Adrenal gland (tissue), 12 donors: ENCODE data around the gene NOP58. TPM values are rescaled to one million over a fixed set of nuclear protein-coding genes. Genes with fewer than 3 reads are reported as not detected.
"Not testable (repeated sequence)": the region's sequence is repeated elsewhere in the genome, so short reads cannot be mapped to it uniquely, and the experiment has no call there.

ENCODE experiments used
- DNase-seq, 7 donors: peaks; one replicate each; pipeline ENCODE4 v3.0.0-alpha.2; 2019 to 2020
- H3K27ac ChIP-seq, 5 donors: fragments of 200-600 bp; sonication (generic) in 4 of 5; 1 replicate in 3 of 5; 2 replicates in 2 of 5; pipeline versions ENCODE4 v1.5.1 to v1.8.0; 2016 to 2020; ENCODE audit warnings: mild to moderate bottlenecking in 1 of 5
- H3K27me3 ChIP-seq: fragments of 200-600 bp; 2 replicates; pipeline ENCODE4 v1.8.0; 2021
- H3K36me3 ChIP-seq, 2 donors: fragments of 200-600 bp; replicated peaks in 1 of 2; 1 replicate in 1 of 2; 2 replicates in 1 of 2; pipeline versions ENCODE4 v1.5.1 to v1.8.0; 2018 to 2022
- H3K4me1 ChIP-seq, 2 donors: fragments of 200-600 bp; replicated peaks in 1 of 2; 1 replicate in 1 of 2; 2 replicates in 1 of 2; pipeline versions ENCODE4 v1.5.1 to v1.8.0; 2018 to 2021
- H3K4me3 ChIP-seq, 4 donors: fragments of 200-600 bp; sonication (generic) in 3 of 4; one replicate each; pipeline ENCODE4 v1.5.1; 2016 to 2018
- H3K9me3 ChIP-seq, 3 donors: fragments of 200-600 bp; sonication (generic) in 1 of 3; replicated peaks in 1 of 3; 1 replicate in 2 of 3; 2 replicates in 1 of 3; pipeline versions ENCODE4 v1.5.1 to v1.8.0; 2016 to 2021
- CTCF ChIP-seq, 6 experiments: fragments of 450-650 bp in 4 of 6; fragments of 200-600 bp in 2 of 6; sonication (generic) in 1 of 6; IDR thresholded peaks; 1 replicate in 5 of 6; 2 replicates in 1 of 6; pipeline versions ENCODE4 v1.5.1 to v1.8.0; 2016 to 2021; ENCODE audit warnings: antibody characterized with exemption in 6 of 6, mild to moderate bottlenecking in 2 of 6, moderate library complexity in 1 of 6
- POLR2A ChIP-seq, 2 donors: fragments of 450-650 bp; IDR thresholded peaks; one replicate each; pipeline ENCODE4 v1.6.1; 2017; ENCODE audit warnings: antibody characterized with exemption in 2 of 2, mild to moderate bottlenecking in 2 of 2, moderate library complexity in 1 of 2
- WGBS, 4 donors: extraction: QIAGEN DNeasy Blood & Tissue Kit in 2 of 4; methylation state at CpG; one replicate each; pipeline versions ENCODE4 v1.1.5 to v1.1.7; 2013 to 2017; 5-methylcytosine and 5-hydroxymethylcytosine counted together
- intact Hi-C, 2 donors: fragments of 100-400 bp; cut with DNase I; formaldehyde crosslinking; loops; one replicate each; pipeline versions ENCODE4 v1.14.1 to v1.15.0; 2022 to 2023
- polyA plus RNA-seq, 3 donors: library from polyadenylated mRNA; stranded (reverse); fragments of 200-250 nt in 2 of 3; fragments of 350-450 nt in 1 of 3; fragmentation: Illumina TruSeq in 1 of 3; extraction: RNeasy Lipid Tissue Mini Kit (QIAGEN cat#74804) in 1 of 3; gene quantifications; one replicate each; pipeline ENCODE4 v1.2.3, GENCODE V29; 2013 to 2014
- total RNA-seq, 9 donors: library from RNA; depleted of rRNA in 4 of 9; stranded (reverse); fragments of >200 nt in 4 of 9; fragments of 120-200 nt in 1 of 9; fragmentation: NEBNext Ultra II Directional in 1 of 9; extraction: Animal tissue kit (Norgen Biotek cat#: 25700) in 1 of 9; gene quantifications; one replicate each; pipeline versions ENCODE4 v1.1.0 to v1.2.4, GENCODE V29; 2013 to 2023
- donor health status: healthy with polysubstance abuse.
- donor health status: Bipolar disorder and iron deficiency.
- donor health status: DM: yes; HTN: yes; CAD: no.
- donor health status: DM: no; HTN: no; CAD: no.
- donor health status: DM: no; HTN: no; CAD: no.
- donor health status: DM: yes; HTN: yes; CAD: no.

NOP58 gene
- total and polyA plus RNA-seq, 12 donors = 19.5 to 136 (median 55.8) TPM

GRCh38 chr2:202238234-202239197 is 27.0 kb upstream of the NOP58 start, which contains the start of gene SUMO1:
SUMO1 (minus strand) TSS chr2:202238597; CDS start chr2:202238451, 146 bp downstream.
- no peak for TF ChIP-seq CTCF (IDR thresholded peaks at IDR 0.05)
- peak; percentile 35 to 60 for TF ChIP-seq POLR2A (IDR thresholded peaks at IDR 0.05)
- DNase-seq = peak; percentile 85 to 95 (median 89)
- Histone ChIP-seq H3K4me1 (peaks cover 12 to 24% of the 10 kb centered on the region in 2 donors), H3K27ac (peak within 1 kb of the TSS; percentile 64 to 96 (median 93)), H3K36me3 (no peaks in the 10 kb centered on the region), H3K4me3 (peak within 1 kb of the TSS; percentile 74 to 90 (median 84)), H3K27me3 (no peaks in the 10 kb centered on the region), H3K9me3 (no peaks in the 10 kb centered on the region)
- intact Hi-C loops = no loop called here
- 3 to 6% (median 4%) methylated on average over 26 to 54 of the region's 54 CpGs for whole genome bisulfite sequencing, 4 donors

GRCh38 chr2:202247710-202248109 is 17.9 kb upstream of the NOP58 start:
- H3K36me3 ChIP-seq, intact Hi-C loops, H3K4me3 ChIP-seq, H3K27ac ChIP-seq, H3K4me1 ChIP-seq, H3K9me3 ChIP-seq, H3K27me3 ChIP-seq, DNase-seq: not testable (repeated sequence)
- 92 to 98% (median 93%) methylated on average over 5 of the region's 5 CpGs for WGBS, 4 donors

DNA sequence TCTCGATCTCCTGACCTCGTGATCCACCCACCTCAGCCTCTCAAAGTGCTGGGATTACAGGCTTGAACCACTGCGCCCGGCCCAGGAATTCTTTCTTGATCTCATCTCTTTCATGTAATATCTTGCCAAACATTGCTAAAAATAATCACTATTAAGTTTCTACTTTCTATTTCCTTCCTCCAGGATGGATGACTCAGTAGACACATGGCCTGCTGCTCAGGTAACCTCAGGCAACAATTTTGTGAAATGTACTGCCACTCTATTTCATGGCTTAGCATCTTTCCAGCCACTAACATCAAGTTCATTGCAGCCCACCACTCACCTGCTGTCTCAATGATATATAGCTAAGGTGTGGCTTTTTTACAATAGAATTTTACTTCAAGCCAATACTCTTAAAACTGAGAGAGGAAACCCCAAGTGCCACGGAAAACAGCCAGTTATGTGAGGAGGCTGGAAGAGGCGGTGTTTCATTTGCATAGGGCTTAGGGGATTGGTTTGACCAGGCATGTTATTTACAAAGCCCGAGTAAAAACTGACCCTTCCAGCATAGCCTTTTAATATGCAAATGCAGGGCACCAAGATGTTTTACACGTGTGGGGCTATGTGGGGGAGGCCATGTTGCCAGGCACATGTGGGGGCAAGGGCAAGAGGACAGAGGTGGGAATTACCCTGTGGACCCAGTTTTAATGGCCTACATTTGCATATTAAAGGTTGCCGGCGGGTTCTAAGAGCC is 15.9 kb upstream of the NOP58 start:
- Histone ChIP-seq H3K36me3 (no peaks in the 10 kb centered on the region), H3K4me3 (no peak overlapping the region), H3K9me3 (no peaks in the 10 kb centered on the region), H3K4me1 (no peaks in the 10 kb centered on the region), H3K27me3 (no peaks in the 10 kb centered on the region), H3K27ac (no peak overlapping the region)
- TF ChIP-seq POLR2A (IDR thresholded peaks at IDR 0.05) (no peak), CTCF (IDR thresholded peaks at IDR 0.05) (no peak)
- DNase-seq = no peak
- intact Hi-C loops = no loop called here
- 64 to 67% (median 66%) methylated on average over 10 of the region's 10 CpGs for WGBS, 4 donors

GRCh38 chr2:202251494-202251893 is 14.1 kb upstream of the NOP58 start:
- Histone ChIP-seq H3K27ac (no peak overlapping the region), H3K4me3 (no peak overlapping the region), H3K9me3 (no peaks in the 10 kb centered on the region), H3K27me3 (no peaks in the 10 kb centered on the region), H3K4me1 (no peaks in the 10 kb centered on the region), H3K36me3 (no peaks in the 10 kb centered on the region)
- intact Hi-C loops = no loop called here
- no peak for DNase-seq
- 76 to 85% (median 85%) methylated on average over 5 of the region's 5 CpGs for WGBS, 4 donors
- no peak for TF ChIP-seq POLR2A (IDR thresholded peaks at IDR 0.05)
- TF ChIP-seq CTCF (IDR thresholded peaks at IDR 0.05) = no peak
